ENCODE measurements around the gene MAZ.
"Not testable (repeated sequence)": the region's sequence is repeated elsewhere in the genome, so short reads cannot be mapped to it uniquely, and the experiment has no call there.

The MAZ gene

GRCh38 chr16:29825145-29826044, 19.1 kb downstream of the MAZ start:
- DNase-seq (ENCODE audit: low read depth in 2 of 2), result no peak

- no peak for DNase-seq (ENCODE audit: low read depth in 2 of 2)
These were observed 20.0 kb downstream of the MAZ start for GRCh38 chr16:29826342-29826695.

DNA sequence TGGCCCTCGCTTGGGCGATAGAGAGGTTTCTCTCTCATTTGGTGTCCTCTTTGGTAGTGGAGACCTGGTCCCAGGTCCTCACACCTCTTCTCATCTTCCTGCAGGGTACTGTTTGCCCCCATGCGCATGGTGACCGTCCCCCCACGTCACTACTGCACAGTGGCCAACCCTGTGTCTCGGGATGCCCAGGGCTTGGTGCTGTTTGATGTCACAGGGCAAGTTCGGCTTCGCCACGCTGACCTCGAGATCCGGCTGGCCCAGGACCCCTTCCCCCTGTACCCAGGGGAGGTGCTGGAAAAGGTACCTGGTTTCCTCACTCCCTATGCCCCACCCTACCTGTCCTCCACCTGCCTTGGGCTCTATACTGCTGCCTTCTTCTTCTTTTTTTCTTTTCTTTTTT, 24.4 kb downstream of the MAZ start:
- no peak for DNase-seq (ENCODE audit: low read depth in 2 of 2)

DNA sequence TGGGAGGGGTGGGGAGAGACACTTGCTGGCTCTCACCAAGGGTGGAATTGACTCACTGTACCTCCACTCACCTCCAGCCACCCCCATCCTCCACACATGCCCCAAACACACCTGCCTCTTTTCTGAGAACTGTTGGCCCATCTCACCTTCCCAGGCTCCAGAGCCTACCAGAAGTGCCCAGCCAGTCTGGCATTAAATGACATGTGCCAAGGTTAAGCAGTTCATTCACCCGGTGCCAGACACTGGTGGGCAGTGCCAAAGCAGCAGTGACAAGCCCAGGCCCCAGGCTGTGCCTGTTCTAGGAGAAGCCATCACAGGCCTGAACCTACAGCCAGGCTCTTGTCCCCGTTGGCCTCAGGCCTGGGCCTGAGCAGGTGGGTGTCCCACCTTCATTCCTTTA, 25.2 kb downstream of the MAZ start:
- no peak for DNase-seq (ENCODE audit: low read depth in 2 of 2)

DNA sequence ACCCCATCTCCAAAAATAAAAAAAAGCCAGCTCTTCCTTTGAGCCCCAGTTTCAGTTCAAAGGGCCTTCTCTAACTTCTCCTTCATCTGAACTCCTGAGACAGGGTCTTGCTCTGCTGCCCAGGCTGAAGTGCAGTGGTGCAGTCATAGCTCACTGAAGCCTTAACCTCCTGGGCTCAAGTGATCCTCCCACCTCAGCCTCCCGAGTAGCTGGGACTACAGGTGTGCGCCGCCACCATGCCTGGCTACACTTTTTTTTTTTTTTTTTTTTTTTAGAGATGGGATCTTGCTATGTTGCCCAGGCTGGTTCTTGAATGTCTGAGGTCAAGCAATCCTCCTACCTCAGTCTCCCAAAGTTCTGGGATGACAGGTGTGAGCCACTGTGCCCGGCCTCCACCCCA, 26.9 kb downstream of the MAZ start:
- DNase-seq (ENCODE audit: low read depth in 2 of 2), result not testable (repeated sequence)

DNA sequence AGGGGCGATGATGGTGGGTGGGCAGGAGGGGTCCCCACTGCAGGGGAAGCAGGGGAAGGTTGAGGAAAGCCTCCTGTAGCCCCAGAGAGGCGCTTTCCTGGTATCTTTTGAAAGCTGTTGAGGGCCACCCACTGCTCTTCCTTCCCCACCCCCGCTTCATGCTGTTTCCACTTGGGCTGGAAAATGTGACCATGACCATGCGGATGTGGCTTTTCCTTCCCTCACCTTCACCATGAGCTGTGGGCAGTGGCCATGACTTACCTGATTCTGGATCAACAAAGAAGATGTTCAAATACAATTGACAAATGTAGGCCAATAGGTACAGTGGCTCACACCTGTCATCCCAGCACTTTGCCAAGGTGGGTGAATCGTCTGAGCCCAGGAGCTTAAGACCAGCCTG, 27.8 kb downstream of the MAZ start:
- DNase-seq (ENCODE audit: low read depth in 2 of 2), result no peak

DNA sequence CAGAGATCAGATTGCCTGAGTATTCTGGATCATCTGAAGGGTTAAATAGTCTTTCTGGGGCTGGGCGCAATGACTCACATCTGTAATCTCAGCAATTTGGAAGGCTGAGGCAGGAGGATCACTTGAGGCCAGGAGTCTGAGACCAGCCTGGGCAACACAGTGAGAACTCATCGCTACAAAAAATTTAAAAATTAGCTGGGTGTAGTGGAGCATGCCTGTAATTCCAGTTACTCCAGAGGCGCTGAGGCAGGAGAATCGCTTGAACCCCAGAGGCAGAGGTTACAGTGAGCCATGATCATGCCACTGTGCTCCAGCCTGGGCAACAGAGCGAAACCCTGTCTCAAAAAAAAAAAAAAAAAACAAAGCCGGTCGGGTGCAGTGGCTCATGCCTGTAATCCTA, 29.6 kb downstream of the MAZ start:
- DNase-seq (ENCODE audit: low read depth in 2 of 2), result no peak

- DNase-seq (ENCODE audit: low read depth in 2 of 2), result no peak
These were observed 30.3 kb downstream of the MAZ start for GRCh38 chr16:29836623-29837022.

DNA sequence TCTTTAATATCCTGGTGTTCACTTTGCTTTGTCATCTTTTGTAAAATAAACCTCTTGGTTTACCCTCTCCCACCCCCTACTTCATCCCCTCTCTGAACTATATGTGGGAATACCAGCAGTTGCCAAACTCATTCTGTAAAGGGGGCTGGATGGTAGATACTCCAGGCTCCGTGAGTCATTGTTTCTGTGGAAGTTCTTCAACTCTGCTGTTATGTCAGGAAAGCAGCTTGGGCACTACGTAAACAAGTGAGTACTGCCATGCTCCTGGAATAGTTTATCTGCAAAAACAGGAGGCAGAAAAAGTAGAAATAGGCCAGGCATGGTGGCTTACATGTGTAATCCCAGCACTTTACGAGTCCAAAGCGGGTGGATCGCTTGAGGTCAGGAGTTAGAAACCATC, 31.5 kb downstream of the MAZ start:
- no peak for DNase-seq (ENCODE audit: low read depth in 2 of 2)

GRCh38 chr16:29839822-29840221, 33.5 kb downstream of the MAZ start:
- DNase-seq (ENCODE audit: low read depth in 2 of 2), result no peak

DNA sequence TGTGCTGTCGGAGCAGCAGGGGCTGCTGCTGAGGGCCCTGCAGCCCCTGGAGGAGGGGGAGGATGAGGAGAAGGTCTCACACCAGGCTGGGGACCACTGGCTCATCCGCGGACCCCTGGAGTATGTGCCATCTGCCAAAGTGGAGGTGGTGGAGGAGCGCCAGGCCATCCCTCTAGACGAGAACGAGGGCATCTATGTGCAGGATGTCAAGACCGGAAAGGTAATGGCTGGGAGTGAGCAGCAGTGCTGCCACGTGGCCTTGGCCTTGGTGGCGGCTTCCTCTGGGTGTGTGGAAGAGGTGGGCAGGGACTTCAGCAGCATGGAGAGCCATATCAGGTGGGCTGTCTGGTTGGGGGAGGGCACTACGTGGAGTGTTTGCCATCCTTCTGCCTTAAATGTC, 33.9 kb downstream of the MAZ start:
- DNase-seq (ENCODE audit: low read depth in 2 of 2), result no peak

DNA sequence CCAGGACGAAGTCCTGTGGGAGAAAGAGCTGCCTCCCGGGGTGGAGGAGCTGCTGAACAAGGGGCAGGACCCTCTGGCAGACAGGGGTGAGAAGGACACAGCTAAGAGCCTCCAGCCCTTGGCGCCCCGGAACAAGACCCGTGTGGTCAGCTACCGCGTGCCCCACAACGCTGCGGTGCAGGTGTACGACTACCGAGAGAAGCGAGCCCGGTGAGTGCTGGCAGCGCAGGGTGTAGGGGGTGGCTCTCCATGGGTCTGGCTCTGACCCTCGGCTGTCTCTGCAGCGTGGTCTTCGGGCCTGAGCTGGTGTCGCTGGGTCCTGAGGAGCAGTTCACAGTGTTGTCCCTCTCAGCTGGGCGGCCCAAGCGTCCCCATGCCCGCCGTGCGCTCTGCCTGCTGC, 35.3 kb downstream of the MAZ start:
- DNase-seq (ENCODE audit: low read depth in 2 of 2), result no peak

DNA sequence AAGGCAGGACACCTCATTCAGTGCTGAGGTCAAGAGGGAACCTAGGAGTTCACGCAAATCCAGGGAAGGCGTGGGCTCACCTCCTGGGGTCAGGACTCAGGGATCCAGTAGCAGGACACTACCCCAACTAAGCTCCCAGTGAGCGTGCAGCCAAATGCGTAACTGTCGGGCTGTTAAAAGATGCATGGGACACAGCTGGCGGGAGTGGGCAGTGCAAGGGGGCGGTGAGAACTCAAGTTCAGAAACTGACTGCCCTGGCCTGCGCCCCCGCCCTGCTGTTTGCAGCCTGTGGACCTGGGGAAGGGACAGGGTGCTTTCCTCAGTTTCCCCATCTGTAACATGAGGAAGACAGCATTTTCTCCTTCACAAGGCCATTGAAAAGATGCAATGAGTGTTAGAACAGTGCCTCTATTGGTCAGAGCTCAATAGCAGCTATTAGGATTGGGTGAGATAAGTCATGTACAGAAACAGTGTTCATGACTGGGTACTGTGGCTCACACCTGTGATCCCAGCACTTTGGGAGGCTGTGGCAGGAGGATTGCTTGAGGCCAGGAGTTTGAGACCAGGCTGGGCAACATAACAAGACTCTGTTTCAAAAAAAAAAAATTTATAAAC, 36.5 kb downstream of the MAZ start:
- DNase-seq (ENCODE audit: low read depth in 2 of 2), result no peak

DNA sequence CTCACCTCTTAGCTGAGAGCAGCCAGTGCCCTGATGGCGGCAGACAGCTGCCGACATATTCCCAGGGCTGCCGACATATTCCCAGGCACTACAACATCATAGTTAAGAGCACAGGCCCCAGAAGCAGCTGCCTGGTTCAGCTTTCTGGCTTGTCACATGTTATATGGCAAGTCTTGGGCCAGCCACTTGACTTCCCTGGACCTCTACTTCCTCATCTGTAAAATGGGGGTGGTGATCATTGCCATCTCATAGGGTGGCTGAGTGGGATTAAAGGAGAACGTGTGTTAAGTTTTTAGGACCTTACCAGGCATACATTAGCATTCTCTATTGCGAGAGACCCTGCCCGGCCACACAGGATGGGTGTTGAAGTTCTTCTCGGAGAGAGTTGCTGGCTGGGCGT, 37.6 kb downstream of the MAZ start:
- DNase-seq (ENCODE audit: low read depth in 2 of 2), result no peak

DNA sequence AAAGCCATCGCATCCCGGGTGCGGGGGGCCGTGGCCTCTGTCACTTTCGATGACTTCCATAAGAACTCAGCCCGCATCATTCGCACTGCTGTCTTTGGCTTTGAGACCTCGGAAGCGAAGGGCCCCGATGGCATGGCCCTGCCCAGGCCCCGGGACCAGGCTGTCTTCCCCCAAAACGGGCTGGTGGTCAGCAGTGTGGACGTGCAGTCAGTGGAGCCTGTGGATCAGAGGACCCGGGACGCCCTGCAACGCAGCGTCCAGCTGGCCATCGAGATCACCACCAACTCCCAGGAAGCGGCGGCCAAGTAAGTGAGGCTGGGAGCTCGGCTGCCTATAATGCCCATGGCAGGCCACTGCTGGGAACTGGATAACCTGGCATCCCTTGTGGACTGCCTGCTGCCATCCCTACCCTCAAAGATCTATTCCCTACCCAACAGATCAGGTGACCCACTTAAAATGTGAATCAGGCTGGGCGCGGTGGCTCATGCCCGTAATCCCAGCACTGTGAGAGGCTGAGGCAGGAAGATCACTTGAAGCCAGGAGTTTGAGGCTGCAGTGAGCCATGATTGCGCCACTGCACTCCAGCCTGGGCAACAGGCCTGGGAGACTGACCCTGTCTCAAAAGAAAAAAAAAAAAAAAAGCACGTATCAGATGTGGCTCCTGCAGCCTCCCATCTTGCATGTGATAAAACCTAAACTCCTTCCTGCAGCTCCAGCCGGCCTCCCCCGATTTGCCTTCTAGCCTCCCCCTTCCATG, 38.4 kb downstream of the MAZ start:
- DNase-seq (ENCODE audit: low read depth in 2 of 2), result no peak

DNA sequence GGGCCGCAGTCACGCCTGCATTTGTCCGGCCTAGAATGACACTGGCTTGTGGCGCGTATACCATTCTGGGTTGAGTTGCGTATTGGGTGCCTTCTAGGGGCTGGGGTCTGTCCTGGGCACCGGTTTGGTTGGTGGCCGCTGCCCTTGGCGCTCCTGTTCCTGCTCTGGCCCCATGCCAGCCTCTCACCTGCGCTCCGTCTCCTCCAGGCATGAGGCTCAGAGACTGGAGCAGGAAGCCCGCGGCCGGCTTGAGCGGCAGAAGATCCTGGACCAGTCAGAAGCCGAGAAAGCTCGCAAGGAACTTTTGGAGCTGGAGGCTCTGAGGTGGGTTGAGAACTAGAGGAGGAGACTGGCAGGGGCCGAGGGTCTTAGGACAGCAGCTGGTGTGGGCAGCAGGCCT, 39.3 kb downstream of the MAZ start:
- DNase-seq (ENCODE audit: low read depth in 2 of 2), result no peak

- peak; percentile 75 to 80 for DNase-seq (ENCODE audit: low read depth in 2 of 2)
These were observed 42.3 kb downstream of the MAZ start for GRCh38 chr16:29848420-29849297.

DNA sequence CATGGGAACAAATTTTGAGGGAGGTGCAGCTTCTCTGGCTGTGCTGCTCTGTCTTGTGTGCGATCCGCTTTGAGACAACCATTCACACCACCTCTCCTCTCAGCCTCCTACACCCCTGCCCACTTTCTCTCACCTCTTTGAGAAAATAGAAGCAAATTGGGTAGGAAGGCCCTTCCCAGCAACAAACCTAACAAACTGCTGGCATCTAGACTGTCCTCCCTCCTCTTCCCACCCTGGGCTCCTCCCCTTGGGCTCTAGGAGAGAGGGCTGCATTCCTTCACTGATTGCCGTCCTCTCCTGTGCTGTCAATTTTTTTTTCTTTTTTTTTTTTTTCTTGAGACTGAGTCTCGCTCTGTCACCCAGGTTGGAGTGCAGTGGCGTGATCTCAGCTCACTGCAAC, 43.2 kb downstream of the MAZ start:
- DNase-seq (ENCODE audit: low read depth in 2 of 2), result no peak

DNA sequence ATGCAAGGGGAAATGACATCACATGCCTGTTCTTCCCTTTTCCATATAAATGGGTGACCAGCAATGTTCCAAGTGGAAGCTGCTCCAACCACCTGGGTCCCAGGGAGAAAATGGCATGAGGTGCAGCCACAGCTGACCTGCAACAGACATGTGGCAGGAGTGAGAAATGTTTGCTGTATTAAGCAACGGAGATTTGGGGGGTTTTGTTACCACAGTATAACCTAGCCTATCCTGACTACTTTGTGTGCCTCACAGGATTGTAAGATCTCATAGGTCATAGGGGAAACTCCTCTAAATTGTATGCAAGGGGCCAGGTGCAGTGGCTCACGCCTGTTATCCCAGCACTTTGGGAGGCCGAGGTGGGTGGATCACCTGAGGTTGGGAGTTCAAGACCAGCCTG, 44.7 kb downstream of the MAZ start:
- no peak for DNase-seq (ENCODE audit: low read depth in 2 of 2)

GRCh38 chr16:29852654-29853053, 46.3 kb downstream of the MAZ start:
- DNase-seq (ENCODE audit: low read depth in 2 of 2), result no peak

DNA sequence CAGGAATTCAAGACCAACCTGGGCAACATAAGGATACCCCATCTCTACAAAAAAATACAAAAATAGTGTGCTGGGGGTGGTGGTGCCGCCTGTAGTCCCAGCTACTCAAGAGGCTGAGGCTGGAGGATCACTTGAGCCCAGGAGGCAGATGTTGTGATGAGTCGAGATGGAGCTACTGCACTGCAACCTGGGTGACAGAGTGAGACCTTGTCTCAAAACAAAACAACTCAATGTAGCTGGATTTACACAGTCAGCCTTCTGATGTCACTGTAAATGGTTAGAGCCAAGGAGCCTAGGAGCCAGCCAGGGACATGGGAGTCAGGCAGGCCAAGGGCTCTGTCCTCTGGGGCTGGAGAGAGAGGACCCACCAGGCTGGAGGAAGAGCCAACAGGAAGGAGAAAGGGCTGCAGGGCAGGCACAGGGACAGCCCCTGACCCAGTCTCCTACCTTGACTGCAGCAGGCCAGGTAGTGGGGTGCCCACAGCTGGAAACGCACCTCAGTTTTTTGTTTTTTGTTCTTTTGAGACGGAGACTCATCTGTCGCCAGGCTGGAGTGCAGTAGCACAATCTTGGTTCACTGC, 48.3 kb downstream of the MAZ start:
- DNase-seq (ENCODE audit: low read depth in 2 of 2), result no peak
